ENCODE results near the gene ADARB1.
A peak's percentile ranks its signal among the peaks of the same experiment; 100 is the strongest.
"Not testable (repeated sequence)": the region's sequence is repeated elsewhere in the genome, so short reads cannot be mapped to it uniquely, and the experiment has no call there.

The ADARB1 gene, protein sequence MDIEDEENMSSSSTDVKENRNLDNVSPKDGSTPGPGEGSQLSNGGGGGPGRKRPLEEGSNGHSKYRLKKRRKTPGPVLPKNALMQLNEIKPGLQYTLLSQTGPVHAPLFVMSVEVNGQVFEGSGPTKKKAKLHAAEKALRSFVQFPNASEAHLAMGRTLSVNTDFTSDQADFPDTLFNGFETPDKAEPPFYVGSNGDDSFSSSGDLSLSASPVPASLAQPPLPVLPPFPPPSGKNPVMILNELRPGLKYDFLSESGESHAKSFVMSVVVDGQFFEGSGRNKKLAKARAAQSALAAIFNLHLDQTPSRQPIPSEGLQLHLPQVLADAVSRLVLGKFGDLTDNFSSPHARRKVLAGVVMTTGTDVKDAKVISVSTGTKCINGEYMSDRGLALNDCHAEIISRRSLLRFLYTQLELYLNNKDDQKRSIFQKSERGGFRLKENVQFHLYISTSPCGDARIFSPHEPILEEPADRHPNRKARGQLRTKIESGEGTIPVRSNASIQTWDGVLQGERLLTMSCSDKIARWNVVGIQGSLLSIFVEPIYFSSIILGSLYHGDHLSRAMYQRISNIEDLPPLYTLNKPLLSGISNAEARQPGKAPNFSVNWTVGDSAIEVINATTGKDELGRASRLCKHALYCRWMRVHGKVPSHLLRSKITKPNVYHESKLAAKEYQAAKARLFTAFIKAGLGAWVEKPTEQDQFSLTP

DNA sequence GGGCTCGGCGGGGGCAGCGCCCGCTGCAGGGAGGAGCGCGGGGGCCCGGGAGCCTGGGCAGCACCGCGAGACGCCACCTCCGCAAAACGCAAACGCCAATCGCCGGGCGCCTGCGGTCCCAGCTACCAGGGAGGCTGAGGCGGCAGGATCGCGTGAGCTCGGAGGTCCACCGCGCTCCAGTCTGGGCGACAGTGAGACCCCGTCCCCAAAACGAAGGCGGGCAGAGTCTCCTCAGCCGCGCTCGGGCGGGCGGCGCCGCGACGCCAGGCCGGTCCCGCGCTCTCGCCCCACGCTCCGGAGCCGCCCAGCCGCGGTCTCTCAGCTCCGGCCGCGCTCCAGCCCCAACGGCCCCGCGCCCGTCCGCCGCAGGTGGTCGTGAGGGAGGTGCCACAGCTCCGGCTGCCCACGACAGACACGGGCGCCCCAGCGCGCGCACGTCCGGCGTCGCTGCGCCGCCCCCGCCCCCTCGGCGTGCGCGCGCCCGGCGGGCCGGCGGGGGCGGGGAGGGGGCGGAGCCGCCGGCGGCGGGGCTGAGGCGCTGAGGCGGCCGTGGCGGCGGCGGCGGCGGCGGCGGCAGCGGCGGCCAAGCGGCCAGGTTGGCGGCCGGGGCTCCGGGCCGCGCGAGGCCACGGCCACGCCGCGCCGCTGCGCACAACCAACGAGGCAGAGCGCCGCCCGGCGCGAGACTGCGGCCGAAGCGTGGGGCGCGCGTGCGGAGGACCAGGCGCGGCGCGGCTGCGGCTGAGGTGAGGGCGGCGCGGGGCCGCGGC is at the start of gene ADARB1:
Gene ADARB1 (plus strand): TSS at position 533 of the 770 bp plus-strand sequence. CDS start 97,077 bp downstream, outside the sequence.
- peak; percentile 88 for DNase-seq

DNA sequence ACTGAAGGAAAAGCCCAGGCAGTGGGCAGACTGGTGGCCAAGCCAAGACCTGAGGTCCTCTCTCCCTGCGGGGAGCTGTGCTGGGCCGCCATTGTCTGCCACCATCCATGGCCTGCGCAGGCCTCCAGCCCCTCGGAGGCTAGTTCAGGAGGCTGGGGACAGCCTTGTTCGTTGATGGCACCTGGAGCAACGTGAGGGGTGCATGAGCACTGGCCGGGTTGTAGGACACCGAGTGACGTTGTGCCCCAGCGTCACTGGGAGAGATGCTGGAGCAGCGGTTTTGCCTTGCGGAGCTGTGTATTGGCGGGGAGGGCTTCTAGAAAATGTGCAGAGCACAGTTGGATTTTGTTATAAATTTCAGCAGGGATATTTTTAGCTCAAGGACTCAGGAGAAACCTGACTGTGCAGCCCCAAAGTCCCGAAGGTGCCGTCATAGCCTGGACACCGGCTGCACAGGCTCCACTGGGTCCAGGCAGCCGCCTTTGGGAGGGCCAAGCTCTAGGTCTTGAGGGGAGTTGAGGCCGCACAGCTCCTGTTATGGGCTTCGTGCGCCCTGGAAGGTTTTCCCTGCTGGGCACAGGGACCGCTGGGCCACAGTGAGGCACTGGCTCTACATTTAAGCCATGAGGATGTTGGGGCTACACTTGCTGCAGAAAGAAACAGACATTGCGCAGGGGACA is 48.2 kb upstream of the ADARB1 start:
- no peak for DNase-seq

DNA sequence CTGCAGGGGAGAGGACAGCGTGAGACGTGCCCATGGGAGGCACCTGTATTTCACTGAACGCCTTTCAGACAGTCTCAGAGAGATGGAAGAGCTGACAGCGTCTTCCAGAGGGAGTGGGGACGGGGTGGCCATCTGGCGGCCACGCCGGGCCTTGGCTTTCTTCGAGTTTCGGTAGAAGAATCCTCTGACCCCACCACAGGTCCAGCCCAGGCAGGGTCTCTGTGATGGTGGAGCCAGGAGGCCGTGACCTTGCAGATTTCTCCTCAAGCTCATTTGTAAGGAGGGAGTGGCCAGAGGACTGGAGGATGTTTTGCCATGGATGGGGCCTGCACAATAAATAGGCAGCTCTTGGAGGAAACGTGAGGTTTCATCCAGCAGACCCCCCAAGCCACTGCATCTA is 47.6 kb upstream of the ADARB1 start:
- DNase-seq = no peak

DNA sequence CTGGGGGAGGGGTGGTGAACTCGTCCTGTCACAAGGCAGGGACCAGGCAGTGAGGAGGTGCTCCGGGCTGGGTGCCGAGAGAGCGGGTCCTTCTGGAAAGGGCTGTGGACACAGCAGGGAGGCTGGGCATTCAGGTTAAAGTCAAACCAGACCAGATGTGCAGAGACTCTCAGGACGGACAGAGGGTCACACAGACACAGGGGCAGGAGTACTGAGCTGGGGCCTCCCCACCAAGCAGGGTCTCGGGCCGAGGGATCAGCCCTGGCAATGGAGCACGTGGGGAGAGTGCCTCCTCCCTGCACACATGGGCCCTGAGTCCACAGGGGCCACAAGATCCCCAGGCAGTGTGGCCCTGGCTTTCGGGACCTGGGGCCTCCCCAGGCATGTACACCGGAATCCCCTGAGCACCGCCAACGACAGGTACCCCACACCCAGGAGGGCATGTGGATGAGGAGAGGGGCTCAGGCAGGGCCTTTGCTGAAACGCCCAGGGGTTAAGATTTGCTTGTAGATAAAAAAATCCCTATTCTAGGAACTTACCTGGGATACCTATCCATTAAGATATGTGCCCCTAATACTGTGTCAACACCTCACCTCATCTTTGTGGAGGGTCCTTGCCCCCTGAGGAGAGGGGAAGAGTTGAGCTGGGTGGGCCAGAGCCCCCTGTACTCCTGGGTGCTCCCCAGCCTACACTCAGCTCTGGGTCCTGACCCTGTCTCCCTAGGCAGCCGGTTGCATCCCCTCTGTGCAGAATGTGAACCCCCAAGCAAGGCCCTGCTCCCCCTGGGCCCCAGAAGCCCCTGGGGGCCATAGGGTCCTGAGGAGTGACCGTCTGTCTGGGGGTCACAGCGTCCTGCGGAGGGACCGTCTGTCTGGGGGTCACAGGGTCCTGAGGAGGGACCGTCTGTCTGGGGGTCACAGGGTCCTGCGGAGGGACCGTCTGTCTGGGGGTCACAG is 46.9 kb upstream of the ADARB1 start:
- DNase-seq = no peak

DNA sequence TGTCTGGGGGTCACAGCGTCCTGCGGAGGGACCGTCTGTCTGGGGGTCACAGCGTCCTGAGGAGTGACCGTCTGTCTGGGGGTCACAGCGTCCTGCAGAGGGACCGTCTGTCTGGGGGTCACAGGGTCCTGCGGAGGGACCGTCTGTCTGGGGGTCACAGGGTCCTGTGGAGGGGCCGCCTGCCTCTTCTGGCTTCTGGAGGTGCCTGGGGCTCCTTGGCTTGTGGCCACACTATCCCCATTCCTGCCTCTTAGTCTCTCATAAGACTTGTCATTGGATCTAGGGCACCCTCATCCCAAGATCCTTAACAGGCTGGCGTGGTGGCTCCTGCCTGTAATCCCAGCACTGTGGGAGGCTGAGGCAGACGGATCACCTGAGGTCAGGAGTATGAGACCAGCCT is 45.7 kb upstream of the ADARB1 start:
- not testable (repeated sequence) for DNase-seq

DNA sequence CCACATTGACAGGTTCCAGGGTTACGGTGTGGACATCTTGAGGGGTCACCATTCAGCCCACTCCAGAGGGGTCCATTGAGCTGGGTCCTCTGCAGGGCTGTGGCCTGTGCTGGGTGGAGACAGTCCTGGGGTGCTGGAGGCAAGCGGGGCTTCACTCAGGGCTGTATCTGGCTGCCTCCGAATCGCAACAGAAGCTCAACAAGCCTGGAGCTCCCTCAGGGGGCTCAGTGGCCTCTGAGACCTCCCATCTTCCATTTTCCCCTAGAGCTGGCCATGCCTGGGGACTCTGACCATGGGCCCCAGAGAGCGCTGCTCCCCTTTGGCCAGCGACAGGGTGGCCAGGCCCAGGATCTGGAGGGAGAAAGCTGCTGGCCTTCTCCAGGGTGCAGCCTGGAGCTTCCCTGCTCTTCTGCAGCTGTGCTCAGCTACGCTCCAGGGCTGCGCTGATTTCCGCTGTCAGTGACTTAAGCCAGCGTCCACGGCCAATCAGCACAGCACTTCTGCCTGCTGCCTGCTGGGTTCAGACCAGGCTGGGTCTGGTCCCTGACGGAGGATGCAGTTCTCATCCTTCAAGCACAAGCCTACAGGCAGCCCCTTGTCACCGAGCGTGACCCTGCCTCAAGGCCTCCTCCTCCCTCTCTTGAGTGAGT is 45.0 kb upstream of the ADARB1 start:
- DNase-seq = no peak

DNA sequence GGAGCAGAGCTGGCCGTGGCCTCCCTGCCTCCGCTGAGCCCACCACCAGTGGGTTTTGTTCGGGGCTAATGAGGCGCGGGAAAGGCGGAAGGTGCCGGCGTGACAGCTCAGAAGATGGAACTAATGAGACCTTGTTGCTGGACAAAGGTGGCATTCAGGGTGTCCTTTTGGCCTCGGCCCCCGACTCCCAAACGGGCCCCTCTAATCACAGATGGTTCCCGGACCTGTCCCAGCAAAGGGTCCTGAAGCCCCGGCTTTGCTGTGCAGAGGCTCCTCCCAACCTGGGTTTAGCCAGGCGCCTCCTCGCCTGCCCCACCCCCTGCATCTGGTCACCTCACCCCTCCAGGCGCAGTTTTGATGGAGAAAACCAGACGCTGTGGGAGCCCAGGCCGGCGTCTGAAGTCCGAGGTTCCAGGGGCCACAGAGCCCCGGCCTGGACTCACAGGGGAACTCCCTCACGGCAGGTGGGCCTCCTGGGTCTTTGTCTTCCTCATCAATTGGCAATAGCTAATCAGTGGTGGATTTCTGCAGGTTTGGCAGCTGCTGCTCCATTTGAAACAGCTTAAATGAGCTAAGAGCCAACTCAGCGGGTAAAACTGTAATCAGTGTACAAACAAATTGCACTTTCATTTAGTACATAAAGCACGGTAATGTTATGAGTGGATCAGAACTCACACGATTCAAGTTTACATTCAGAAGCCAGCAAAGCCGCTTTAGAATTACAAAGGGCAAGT is 44.3 kb upstream of the ADARB1 start:
- DNase-seq = no peak

DNA sequence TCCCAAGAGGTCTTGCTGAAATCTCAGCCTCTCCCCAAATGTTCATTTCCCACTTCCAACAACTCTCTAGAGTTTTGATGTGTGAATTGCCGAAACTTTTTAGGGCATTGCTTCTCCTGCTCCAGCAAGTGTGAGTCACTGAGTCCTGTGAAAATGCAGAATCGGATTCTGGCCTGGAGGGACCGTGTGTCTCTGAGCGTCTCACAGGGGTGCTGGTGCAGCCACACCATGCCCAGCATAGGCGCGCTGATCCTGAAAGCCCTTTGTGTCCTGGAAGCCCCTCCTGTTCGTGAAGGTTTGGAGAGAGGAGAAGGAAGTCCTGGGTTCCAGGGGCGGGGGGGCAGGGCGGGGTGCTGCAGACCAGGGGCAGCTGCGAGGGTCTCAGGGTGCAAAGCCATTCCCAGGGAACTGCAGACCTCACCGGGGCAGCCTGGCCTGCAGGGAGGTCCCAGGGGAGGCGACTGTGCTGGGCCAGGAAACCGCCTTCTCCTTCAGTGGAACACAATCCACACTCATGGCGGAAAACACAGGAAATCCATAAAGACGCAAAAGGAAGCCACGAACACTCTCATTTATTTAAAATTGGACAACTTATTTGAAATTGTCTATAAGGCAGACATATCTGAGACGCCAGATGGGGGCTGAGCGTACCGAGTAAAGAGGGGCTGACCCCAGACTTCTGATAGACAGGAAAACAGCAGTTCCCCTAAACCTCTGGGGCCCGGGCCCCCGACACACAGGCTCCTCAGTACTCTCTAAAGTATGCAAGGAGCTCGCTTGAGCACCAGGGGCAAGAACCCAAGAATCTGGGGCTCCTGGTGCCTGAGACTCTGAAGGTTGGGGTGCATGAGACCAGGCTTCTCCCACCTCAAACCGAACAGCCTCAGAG is 43.5 kb upstream of the ADARB1 start:
- no peak for DNase-seq

DNA sequence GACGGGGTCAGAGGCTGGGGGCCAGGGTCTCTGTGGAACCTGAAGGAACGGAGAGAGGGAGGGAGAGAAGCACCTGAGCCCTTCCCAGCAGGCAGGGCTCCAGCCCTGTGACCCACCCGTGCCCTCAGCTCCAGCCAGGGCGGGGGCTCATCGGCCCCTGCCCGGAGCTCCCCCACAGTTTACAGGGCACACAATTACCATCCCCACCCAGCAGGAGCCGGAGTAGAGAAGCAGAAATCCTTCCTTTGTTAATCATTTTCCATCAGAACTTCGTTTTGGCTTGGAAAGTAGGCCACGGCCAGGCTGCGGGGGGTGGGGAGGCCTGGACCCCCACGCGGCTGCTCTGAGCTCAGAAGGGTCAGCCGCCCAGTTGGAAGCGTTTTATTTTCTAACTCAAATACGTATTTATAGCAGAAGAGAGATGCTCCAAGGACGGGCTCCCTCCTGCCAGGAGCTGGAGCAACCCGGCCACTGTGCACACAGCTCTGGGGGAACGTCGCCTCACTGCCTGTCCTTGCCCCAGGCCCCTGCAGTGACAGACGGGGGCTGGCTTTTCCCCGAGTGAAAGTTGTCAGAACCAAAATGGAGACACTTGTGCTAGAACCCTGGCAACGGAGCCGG is 42.7 kb upstream of the ADARB1 start:
- DNase-seq = no peak

DNA sequence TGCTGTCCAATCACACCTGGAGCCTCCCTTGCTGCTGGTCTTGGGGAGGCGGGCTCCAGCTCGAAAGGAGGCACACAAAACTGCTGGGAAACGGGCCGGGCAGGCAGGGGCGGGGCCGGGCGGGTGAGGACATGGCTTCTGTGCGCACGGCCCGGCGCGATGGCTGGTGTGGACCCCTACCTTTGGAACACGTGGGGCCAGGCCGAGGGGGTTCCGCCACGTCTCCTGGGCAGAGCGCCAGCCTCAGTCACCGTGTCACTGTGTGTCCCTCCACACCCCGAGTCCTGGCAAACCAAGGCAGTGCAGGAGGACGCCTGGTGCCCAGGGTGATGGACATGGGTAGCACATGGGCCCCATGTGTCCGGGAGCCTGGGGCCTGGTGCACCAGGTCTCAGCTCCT is 42.0 kb upstream of the ADARB1 start:
- no peak for DNase-seq

DNA sequence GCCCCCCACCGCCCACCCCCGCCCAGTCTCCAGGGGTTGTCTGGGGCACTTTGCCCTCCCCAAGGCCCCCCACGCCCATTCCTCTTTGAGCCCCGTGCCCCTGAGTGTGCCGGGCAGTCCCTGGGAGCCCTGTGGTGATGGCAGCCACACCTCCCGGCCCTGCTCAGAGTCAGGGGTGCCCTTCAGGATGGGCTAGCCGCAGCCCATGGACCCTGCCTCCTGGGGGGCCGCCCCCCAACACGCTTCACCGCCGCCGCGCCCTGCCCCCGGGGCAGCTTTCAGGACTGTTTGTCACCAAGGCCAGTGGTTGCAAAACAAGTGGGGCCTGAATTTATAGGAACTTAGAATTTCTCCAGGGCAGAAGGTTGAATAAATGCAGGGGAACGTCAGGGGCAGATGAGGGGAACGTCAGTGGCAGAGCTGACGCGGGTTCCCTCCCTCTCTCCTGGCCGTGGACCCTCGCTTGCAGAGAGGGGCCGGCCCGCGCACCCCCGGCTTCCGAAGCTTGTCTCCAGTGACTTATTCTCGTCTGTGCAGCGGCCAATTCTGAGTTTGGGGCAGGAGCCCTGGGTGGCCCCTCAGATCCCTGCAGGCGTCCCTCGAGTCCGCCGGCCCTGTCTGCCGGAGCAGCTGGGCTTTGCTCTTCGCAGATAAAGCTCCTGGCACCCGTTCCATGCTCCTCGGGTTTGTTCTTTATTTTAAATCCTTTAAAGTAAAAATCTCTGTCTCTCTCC is 41.2 kb upstream of the ADARB1 start:
- no peak for DNase-seq

DNA sequence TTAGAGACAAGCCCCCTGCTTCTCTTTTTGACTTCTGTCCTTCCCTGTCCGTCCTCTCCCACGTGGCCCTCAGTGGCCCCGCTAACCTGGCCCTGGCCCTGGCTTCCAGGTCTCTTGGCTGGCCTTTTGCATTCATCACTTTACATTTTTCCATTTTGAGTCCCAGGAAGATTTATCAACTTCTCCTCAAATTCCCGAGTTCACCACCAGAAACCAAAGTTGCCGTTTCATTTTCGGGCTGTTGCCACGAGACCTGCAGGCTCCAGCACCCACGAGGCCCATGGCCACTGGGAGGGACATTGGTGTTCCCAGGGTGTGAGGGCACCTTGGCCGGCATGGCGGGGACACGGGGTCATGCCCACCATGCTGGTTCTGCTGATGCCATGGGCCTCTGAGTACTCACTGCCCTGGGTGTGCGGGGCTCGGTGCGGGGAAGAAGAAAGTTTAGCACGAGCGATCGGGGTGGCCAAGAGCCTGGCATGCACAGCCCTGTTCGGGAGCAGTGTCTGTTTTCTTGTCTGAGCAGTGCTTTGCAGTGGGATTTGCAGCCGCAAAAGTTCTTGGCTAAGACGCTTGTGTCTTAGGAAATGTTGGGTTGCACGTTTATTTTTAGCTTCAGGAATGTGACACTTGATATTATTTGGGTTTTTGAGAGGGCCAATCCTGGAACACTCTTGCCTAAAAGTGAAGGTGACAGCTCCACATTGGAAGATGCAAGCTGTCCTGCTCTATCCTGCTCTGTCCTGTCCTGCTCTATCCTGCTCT is 40.4 kb upstream of the ADARB1 start:
- DNase-seq = no peak

DNA sequence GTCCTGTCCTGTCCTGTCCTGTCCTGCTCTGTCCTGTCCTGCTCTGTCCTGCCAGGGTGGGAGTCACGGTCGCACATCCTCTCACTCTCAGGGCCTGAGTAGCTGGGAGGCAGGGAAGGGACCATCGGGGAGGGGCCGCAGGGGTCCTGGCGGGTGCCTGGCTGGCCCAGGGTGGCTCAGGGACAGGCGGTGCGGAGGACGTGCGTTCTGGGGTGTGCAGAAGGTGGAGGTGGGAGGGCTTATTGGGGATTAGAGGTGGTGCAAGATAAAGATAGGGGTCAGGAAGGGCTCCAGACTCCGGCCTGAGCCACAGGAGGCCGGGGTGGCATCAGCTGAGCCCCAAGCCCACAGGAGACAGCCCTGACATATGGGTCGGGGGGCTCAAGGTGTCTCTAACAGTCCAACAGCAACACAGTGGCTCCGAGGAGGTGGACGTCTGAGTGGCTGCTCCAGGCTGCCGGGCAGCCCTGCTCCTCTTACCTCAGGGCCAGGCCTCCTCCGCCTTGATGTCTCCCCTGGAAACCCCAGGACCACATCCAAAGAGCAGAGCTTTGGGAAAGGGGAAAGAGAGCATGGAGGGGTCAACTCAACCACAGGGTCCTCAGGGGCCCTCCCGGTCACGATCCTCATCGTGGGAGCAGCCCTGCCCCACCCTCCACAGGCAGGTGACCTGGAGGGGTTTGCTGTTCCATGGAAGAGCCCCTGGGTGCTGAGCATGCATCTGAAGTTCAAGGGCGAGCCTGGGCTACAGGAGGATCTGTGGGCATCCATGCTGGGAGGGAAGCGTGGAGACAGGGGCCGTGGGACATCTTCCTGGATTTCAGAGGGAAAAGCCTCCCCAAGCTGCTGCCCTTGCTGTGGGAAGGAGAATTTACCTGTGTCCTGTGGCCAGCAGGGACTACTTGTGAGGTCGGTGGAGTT is 39.6 kb upstream of the ADARB1 start:
- DNase-seq = no peak

DNA sequence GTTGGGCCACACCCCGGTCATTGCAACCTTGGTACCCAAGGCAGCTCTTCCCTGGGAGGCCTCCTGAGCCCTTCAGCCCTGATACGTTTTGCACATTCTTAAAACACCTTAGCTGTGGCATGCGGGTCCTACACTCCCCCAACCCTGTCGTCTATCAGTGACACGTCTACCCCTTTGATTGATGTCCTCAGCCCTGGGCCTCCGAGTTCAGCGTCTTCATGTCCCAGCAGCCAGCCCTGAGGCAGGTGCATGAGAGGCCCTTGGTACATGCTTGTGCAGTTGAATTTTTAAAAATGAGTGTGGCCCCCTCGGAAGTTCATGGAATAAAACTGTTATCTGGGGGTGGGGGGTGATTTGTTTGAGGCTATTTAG is 38.9 kb upstream of the ADARB1 start:
- DNase-seq = peak; percentile 50

DNA sequence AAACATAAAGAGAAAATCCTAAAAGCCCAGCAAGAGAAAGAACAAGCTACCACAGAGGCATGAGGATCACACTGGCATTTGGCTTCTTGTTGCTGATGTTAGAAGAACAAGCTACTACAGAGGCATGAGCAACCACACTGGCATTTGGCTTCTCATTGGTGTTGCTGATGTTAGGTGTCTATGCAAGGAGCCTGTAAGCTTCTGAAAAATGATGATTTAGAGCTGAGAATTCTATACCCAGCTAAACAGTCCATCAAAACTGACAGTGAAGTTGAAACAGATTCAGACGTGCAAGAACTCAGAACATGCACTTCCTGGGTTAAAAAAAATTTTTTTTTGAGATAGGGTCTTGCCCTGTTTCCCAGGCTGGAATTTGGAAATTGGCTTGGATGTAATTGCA is 37.8 kb upstream of the ADARB1 start:
- no peak for DNase-seq

DNA sequence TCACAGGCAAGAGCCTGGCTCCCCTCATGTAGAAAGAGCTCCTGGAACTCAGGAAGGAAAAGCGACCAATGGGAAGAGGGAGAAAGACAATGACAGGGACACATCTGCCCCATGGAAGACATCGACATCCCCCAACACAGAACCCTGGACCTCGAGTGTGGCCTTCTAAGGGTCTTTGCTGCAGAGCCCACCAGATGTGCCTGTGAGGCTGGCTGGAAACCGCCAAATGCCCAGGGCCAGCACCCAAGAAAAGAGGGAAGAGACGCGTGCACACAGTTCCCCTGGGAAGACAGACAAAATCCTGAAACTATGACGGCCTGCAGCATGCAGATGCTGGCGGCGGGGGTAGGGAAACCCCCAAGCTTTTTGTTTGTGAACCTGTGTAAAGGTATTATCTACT is 36.4 kb upstream of the ADARB1 start:
- no peak for DNase-seq

All from activated effector memory CD4-positive, alpha-beta T cell treated with anti-CD3 and anti-CD28 coated beads, Interleukin-2, amount 50 U/mL, for 16 hours (primary cell).